Smooth muscle cell (in vitro differentiated cells): ENCODE results near the gene AP4S1. TPM values are rescaled to one million over a fixed set of nuclear protein-coding genes. Genes with fewer than 3 reads are reported as not detected.
"Not testable (repeated sequence)": the region's sequence is repeated elsewhere in the genome, so short reads cannot be mapped to it uniquely, and the experiment has no call there.

Experiments
- DNase-seq: peaks from one replicate; lab custom pipeline; 2025; ENCODE audit not compliant: unreplicated experiment; lab: John Stamatoyannopoulos, UW
- H2AFZ ChIP-seq: fragments of 200-600 bp; sonication (generic); 2 replicates; pipeline ENCODE4 v1.6.0; 2016; ENCODE audit warnings: antibody characterized with exemption, low read depth, mild to moderate bottlenecking
- H3F3A ChIP-seq: fragments of 200-600 bp; sonication (generic); 2 replicates; pipeline ENCODE4 v1.6.0; 2017; ENCODE audit warnings: antibody characterized with exemption, low read depth
- H3K27ac ChIP-seq: fragments of 200-600 bp; sonication (generic); 2 replicates; pipeline ENCODE4 v1.5.1; 2016; ENCODE audit warnings: low read depth, mild to moderate bottlenecking
- H3K27me3 ChIP-seq: fragments of 200-600 bp; sonication (generic); 2 replicates; pipeline ENCODE4 v1.6.1; 2016; ENCODE audit warnings: low read depth, mild to moderate bottlenecking
- H3K36me3 ChIP-seq: fragments of 200-600 bp; sonication (generic); 2 replicates; pipeline ENCODE4 v1.5.1; 2016; ENCODE audit warnings: low read depth
- H3K4me1 ChIP-seq: fragments of 200-600 bp; sonication (generic); 2 replicates; pipeline ENCODE4 v1.5.1; 2016; ENCODE audit warnings: low read depth
- H3K4me2 ChIP-seq: fragments of 200-600 bp; sonication (generic); 2 replicates; pipeline ENCODE4 v1.6.0; 2016; ENCODE audit warnings: mild to moderate bottlenecking
- H3K4me3 ChIP-seq: fragments of 200-600 bp; sonication (generic); 2 replicates; pipeline ENCODE4 v1.5.1; 2016; ENCODE audit warnings: mild to moderate bottlenecking
- H3K79me2 ChIP-seq: fragments of 200-600 bp; sonication (generic); 2 replicates; pipeline ENCODE4 v1.6.0; 2016; ENCODE audit warnings: low read depth, mild to moderate bottlenecking
- H3K9ac ChIP-seq: fragments of 200-600 bp; sonication (generic); 2 replicates; pipeline ENCODE4 v1.6.0; 2016; ENCODE audit warnings: low read depth
- H3K9me3 ChIP-seq: fragments of 200-600 bp; sonication (generic); replicated peaks from 2 replicates; pipeline ENCODE4 v1.5.1; 2016; ENCODE audit warnings: low read depth
- H4K20me1 ChIP-seq: fragments of 200-600 bp; sonication (generic); 2 replicates; pipeline ENCODE4 v1.6.0; 2016; ENCODE audit warnings: low read depth
- WGBS: methylation state at CpG from one replicate; pipeline ENCODE4 v1.1.7; 2016; ENCODE audit warnings: low lambda C conversion rate; 5-methylcytosine and 5-hydroxymethylcytosine counted together
- polyA plus RNA-seq: library from polyadenylated mRNA; unstranded; fragments of >200 nt; fragmentation: Nextera tagmentation; extraction: Ambion mirVana; gene quantifications from 2 replicates; pipeline ENCODE4 v1.2.1, GENCODE V29; 2016
- total RNA-seq: library from RNA; depleted of rRNA; stranded (reverse); fragments of >200 nt; gene quantifications from 2 replicates; pipeline ENCODE4 v1.2.3, GENCODE V29; 2014
- TF ChIP-seq, protein P1 (sequence below): fragments of 200-600 bp; sonication (generic); IDR thresholded peaks from 2 replicates; pipeline ENCODE4 v1.5.1; 2017; ENCODE audit warnings: borderline replicate concordance, mild to moderate bottlenecking, antibody characterized with exemption; ENCODE audit not compliant: insufficient read depth, poor library complexity, severe bottlenecking

The AP4S1 gene
- total and polyA plus RNA-seq, 2 experiments from 2014 or later, result 4.1 to 7.6 TPM

DNA sequence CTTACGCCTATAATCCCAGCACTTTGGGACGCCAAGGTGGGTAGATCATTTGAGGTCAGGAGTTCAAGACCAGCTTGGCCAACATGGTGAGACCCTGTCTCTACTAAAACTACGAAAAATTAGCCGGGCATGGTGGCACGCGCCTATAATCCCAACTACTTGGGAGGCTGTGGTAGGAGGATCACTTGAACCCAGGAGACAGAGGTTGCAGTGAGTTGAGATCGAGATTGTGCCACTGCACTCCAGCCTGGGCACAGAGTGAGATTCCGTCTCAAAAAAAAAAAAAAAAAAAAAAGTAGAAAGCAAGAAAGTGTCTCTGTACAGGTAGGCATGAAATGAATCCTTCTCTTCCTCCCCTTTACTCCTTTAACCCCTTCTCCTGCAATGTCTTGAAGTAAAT lies 70.4 kb downstream of the AP4S1 start:
- Histone ChIP-seq H3K27ac (peak overlapping the region; percentile 0), H3K4me2 (peak overlapping the region; percentile 63), H3K36me3 (peaks cover 12% of the 10 kb centered on the region)
- H3K4me1 ChIP-seq, H3F3A ChIP-seq, H3K9me3 ChIP-seq, H4K20me1 ChIP-seq, H3K4me3 ChIP-seq, DNase-seq, H3K9ac ChIP-seq, H3K27me3 ChIP-seq, H2AFZ ChIP-seq, H3K79me2 ChIP-seq: not testable (repeated sequence)
- 98% methylated on average over 8 of the region's 8 CpGs for WGBS

DNA sequence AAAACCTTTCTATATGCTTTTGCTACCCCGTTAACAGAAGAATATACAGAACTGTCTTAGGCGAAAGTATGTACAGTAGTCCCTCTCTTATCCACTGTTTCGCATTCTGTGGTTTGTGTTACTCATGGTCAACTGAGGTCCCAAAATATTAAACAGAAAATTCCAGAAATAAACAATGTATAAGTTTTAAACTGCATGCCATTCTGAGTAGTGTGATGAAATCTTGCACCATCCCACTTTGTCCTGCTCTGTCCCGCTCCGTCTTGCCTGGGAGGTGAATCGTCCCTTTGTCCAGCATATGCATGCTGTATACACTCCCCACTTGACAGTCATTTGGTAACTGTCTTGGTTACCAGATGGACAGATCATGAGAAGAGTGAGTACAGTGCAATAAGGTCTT lies 70.8 kb downstream of the AP4S1 start:
- H3K9me3 ChIP-seq, result no peaks in the 10 kb centered on the region
- no peaks in the 10 kb centered on the region for H3K27me3 ChIP-seq
- H3K36me3 ChIP-seq, result peaks cover 17% of the 10 kb centered on the region
- WGBS, result 32% methylated on average over 6 of the region's 6 CpGs
- H3F3A ChIP-seq, result peaks cover under 1% of the 10 kb centered on the region
- H3K27ac ChIP-seq, result peak overlapping the region; percentile 0
- peak overlapping the region; percentile 63 for H3K4me2 ChIP-seq
- TF ChIP-seq, protein P1, sequence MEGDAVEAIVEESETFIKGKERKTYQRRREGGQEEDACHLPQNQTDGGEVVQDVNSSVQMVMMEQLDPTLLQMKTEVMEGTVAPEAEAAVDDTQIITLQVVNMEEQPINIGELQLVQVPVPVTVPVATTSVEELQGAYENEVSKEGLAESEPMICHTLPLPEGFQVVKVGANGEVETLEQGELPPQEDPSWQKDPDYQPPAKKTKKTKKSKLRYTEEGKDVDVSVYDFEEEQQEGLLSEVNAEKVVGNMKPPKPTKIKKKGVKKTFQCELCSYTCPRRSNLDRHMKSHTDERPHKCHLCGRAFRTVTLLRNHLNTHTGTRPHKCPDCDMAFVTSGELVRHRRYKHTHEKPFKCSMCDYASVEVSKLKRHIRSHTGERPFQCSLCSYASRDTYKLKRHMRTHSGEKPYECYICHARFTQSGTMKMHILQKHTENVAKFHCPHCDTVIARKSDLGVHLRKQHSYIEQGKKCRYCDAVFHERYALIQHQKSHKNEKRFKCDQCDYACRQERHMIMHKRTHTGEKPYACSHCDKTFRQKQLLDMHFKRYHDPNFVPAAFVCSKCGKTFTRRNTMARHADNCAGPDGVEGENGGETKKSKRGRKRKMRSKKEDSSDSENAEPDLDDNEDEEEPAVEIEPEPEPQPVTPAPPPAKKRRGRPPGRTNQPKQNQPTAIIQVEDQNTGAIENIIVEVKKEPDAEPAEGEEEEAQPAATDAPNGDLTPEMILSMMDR, result no peak
- H3K4me1 ChIP-seq, result peaks cover 6% of the 10 kb centered on the region
- no peak overlapping the region for H2AFZ ChIP-seq
- no peak for DNase-seq
- no peak overlapping the region for H3K4me3 ChIP-seq
- H4K20me1 ChIP-seq, result no peaks in the 10 kb centered on the region
- no peaks in the 10 kb centered on the region for H3K79me2 ChIP-seq
- H3K9ac ChIP-seq, result no peak overlapping the region

DNA sequence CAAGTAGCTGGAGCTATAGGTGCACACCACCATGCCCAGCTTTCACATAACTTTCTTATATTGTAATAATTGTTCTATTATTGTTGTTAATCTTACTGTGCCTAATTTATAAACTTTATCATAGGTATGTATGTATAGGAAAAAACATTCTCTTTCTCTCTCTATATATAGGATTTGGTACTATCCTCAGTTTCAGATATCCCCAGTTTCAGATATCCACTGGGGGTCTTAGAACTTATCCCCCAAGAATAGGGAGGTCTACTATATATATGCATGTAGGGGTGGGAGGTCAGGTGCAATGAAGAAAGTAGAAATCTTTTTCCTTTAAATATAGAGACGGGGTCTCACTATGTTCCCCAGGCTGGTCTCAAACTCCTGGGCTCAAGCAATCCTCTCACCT lies 71.6 kb downstream of the AP4S1 start:
- no peaks in the 10 kb centered on the region for H3K9me3 ChIP-seq
- no peaks in the 10 kb centered on the region for H3K79me2 ChIP-seq
- H3K27ac ChIP-seq, result no peak overlapping the region
- H3K36me3 ChIP-seq, result peaks cover 24% of the 10 kb centered on the region
- no peaks in the 10 kb centered on the region for H4K20me1 ChIP-seq
- no peak overlapping the region for H3K4me2 ChIP-seq
- no peak overlapping the region for H3K4me3 ChIP-seq
- H3K27me3 ChIP-seq, result no peaks in the 10 kb centered on the region
- no peak for DNase-seq
- no peak overlapping the region for H3K9ac ChIP-seq
- 100% methylated on average over 1 of the region's 1 CpG for WGBS
- TF ChIP-seq, protein P1, result no peak
- no peak overlapping the region for H2AFZ ChIP-seq
- H3K4me1 ChIP-seq, result peaks cover 6% of the 10 kb centered on the region
- H3F3A ChIP-seq, result no peaks in the 10 kb centered on the region

DNA sequence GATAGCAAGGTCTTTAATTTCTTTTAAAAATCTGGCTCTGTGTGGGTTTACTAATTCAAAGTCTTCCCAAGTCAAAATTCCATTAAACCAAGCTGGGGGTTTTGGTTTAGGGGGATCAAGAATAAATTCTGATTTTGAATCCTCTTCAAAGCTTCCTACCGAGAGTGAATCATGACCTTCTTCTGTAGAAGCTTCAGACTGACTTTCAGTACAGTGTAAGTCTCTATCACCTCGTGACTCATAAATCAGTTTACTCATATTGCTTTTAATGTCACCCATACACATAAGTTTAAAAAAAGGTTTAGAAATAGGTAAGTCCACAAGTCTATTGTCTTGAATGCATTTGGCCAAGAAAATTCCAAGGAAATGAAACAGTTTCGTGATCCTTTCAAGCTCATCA lies 81.3 kb downstream of the AP4S1 start:
- Histone ChIP-seq H3K27me3 (no peaks in the 10 kb centered on the region), H3K9ac (no peak overlapping the region), H3F3A (no peaks in the 10 kb centered on the region), H3K27ac (peak overlapping the region; percentile 55), H3K9me3 (no peaks in the 10 kb centered on the region), H3K4me3 (no peak overlapping the region), H3K4me1 (no peaks in the 10 kb centered on the region), H3K79me2 (peaks cover 5% of the 10 kb centered on the region), H4K20me1 (peaks cover 19% of the 10 kb centered on the region), H3K4me2 (peak overlapping the region; percentile 0), H2AFZ (no peak overlapping the region), H3K36me3 (peaks cover 41% of the 10 kb centered on the region)
- DNase-seq, result no peak
- TF ChIP-seq, protein P1, result no peak
- 69% methylated on average over 3 of the region's 3 CpGs for WGBS
